22Rv1 (cell line): ENCODE measurements around the gene PEX3.
A peak's percentile ranks its signal among the peaks of the same experiment; 100 is the strongest.

Experiments used
- H3K27ac ChIP-seq: fragments of 450-650 bp; 2 replicates; pipeline ENCODE4 v1.5.1; 2017
- CTCF ChIP-seq: fragments of 450-650 bp; IDR thresholded peaks from 2 replicates; pipeline ENCODE4 v1.5.1; 2017; ENCODE audit warnings: mild to moderate bottlenecking
- ZFX ChIP-seq: fragments of 450-650 bp; IDR thresholded peaks from 2 replicates; pipeline ENCODE4 v1.6.1; 2017; ENCODE audit warnings: antibody characterized with exemption, borderline replicate concordance

Gene PEX3

GRCh38 chr6:143490775-143491174 lies 40.2 kb downstream of the PEX3 start:
- H3K27ac ChIP-seq, result no peak overlapping the region
- TF ChIP-seq CTCF, result no peak
- TF ChIP-seq ZFX, result no peak

- TF ChIP-seq ZFX (no peak), CTCF (no peak)
Observed at GRCh38 chr6:143496974-143497373, 46.4 kb downstream of the PEX3 start.

GRCh38 chr6:143498428-143498827 lies 47.8 kb downstream of the PEX3 start:
- no peak for TF ChIP-seq CTCF
- no peak for TF ChIP-seq ZFX
- no peak overlapping the region for H3K27ac ChIP-seq

More at GRCh38 chr6:143496974-143497373, 46.4 kb downstream of the PEX3 start:
- H3K27ac ChIP-seq, result no peak overlapping the region

- TF ChIP-seq CTCF (0 out of 2 replicates have a peak, but pooled peaks have one; percentile 7), ZFX (no peak)
- H3K27ac ChIP-seq, result no peak overlapping the region
Observed at GRCh38 chr6:143501851-143502250, 51.2 kb downstream of the PEX3 start.

- H3K27ac ChIP-seq, result no peak overlapping the region
- TF ChIP-seq ZFX, result no peak
- no peak for TF ChIP-seq CTCF
Observed at GRCh38 chr6:143504369-143504768, 53.8 kb downstream of the PEX3 start.

GRCh38 chr6:143505111-143505510 lies 54.5 kb downstream of the PEX3 start:
- TF ChIP-seq ZFX (no peak), CTCF (no peak)
- H3K27ac ChIP-seq, result no peak overlapping the region

GRCh38 chr6:143505537-143505936 lies 54.9 kb downstream of the PEX3 start:
- no peak for TF ChIP-seq ZFX
- no peak for TF ChIP-seq CTCF

More at GRCh38 chr6:143505537-143505936, 54.9 kb downstream of the PEX3 start:
- H3K27ac ChIP-seq, result no peak overlapping the region
